ENCODE results near the gene ACER1. TPM values are rescaled to one million over a fixed set of nuclear protein-coding genes. Genes with fewer than 3 reads are reported as not detected.

Gene ACER1
- polyA plus RNA-seq, 1 donor (not counting 4 experiments of a cell fraction or from before 2014, with no cell fraction given), result 0.38 TPM

GRCh38 chr19:6340493-6341201 lies 7.2 kb upstream of the ACER1 start:
- Histone ChIP-seq H3K4me3 (ENCODE audit: control insufficient read depth in 2 of 3, extremely low read depth in 1 of 3, insufficient read depth in 2 of 3, low read depth in 1 of 3, low read length in 3 of 3) (no peak overlapping the region), H2AFZ (ENCODE audit: control insufficient read depth, low read length) (no peak overlapping the region), H4K20me1 (ENCODE audit: control insufficient read depth, extremely low read depth, insufficient read depth, low read length) (no peaks in the 10 kb centered on the region), H3K27ac (ENCODE audit: control insufficient read depth, insufficient read depth, low read length) (no peak overlapping the region), H3K79me2 (ENCODE audit: control insufficient read depth, insufficient read depth, low read length) (no peaks in the 10 kb centered on the region), H3K27me3 (ENCODE audit: control insufficient read depth, extremely low read depth, insufficient read depth, low read length) (no peaks in the 10 kb centered on the region), H3K9me1 (ENCODE audit: control insufficient read depth, extremely low read depth, insufficient read depth, low read length) (no peaks in the 10 kb centered on the region), H3K4me1 (ENCODE audit: control insufficient read depth, extremely low read depth, insufficient read depth, low read length) (no peaks in the 10 kb centered on the region), H3K4me2 (ENCODE audit: control insufficient read depth, extremely low read depth, insufficient read depth, low read depth, low read length) (no peak overlapping the region), H3K36me3 (ENCODE audit: control insufficient read depth in 2 of 2, extremely low read depth in 1 of 2, insufficient read depth in 2 of 2, low read length in 2 of 2) (no peaks in the 10 kb centered on the region), H3K9me3 (ENCODE audit: control insufficient read depth, low read depth, low read length) (no peaks in the 10 kb centered on the region), H3K9ac (ENCODE audit: control insufficient read depth, extremely low read depth, insufficient read depth, low read length) (no peak overlapping the region)
- DNase-seq (ENCODE audit: low read depth, low spot score) (no peak), FAIRE-seq (no peak)
- TF ChIP-seq EZH2 (IDR thresholded peaks at IDR 0.05; ENCODE audit: low read length), result no peak
- TF ChIP-seq, protein P1, sequence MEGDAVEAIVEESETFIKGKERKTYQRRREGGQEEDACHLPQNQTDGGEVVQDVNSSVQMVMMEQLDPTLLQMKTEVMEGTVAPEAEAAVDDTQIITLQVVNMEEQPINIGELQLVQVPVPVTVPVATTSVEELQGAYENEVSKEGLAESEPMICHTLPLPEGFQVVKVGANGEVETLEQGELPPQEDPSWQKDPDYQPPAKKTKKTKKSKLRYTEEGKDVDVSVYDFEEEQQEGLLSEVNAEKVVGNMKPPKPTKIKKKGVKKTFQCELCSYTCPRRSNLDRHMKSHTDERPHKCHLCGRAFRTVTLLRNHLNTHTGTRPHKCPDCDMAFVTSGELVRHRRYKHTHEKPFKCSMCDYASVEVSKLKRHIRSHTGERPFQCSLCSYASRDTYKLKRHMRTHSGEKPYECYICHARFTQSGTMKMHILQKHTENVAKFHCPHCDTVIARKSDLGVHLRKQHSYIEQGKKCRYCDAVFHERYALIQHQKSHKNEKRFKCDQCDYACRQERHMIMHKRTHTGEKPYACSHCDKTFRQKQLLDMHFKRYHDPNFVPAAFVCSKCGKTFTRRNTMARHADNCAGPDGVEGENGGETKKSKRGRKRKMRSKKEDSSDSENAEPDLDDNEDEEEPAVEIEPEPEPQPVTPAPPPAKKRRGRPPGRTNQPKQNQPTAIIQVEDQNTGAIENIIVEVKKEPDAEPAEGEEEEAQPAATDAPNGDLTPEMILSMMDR (optimal IDR thresholded peaks at IDR 0.05 in 1 of 3, IDR thresholded peaks at IDR 0.05 in 1 of 3, conservative IDR thresholded peaks at IDR 0.05 in 1 of 3; ENCODE audit: extremely low read depth in 1 of 3, insufficient read depth in 2 of 3, low read length in 3 of 3), result no peak
- dilution Hi-C loops (cut with MboI; ENCODE audit: extremely low pct_ligation_motif_present, low sequenced_read_pairs), result no loop called here

GRCh38 chr19:6334490-6335285 lies 1.3 kb upstream of the ACER1 start:
- H3K9ac ChIP-seq (ENCODE audit: control insufficient read depth, extremely low read depth, insufficient read depth, low read length), result no peak overlapping the region
- no peak overlapping the region for H3K4me2 ChIP-seq (ENCODE audit: control insufficient read depth, extremely low read depth, insufficient read depth, low read depth, low read length)
- H3K9me3 ChIP-seq (ENCODE audit: control insufficient read depth, low read depth, low read length), result no peaks in the 10 kb centered on the region
- no peak overlapping the region for H3K27ac ChIP-seq (ENCODE audit: control insufficient read depth, insufficient read depth, low read length)
- H3K79me2 ChIP-seq (ENCODE audit: control insufficient read depth, insufficient read depth, low read length), result no peaks in the 10 kb centered on the region
- no peak for TF ChIP-seq EZH2 (IDR thresholded peaks at IDR 0.05; ENCODE audit: low read length)
- TF ChIP-seq, protein P1 (optimal IDR thresholded peaks at IDR 0.05 in 1 of 3, IDR thresholded peaks at IDR 0.05 in 1 of 3, conservative IDR thresholded peaks at IDR 0.05 in 1 of 3; ENCODE audit: extremely low read depth in 1 of 3, insufficient read depth in 2 of 3, low read length in 3 of 3), result no peak
- H2AFZ ChIP-seq (ENCODE audit: control insufficient read depth, low read length), result no peak overlapping the region
- peaks cover 5% of the 10 kb centered on the region for H3K27me3 ChIP-seq (ENCODE audit: control insufficient read depth, extremely low read depth, insufficient read depth, low read length)
- dilution Hi-C loops (cut with MboI; ENCODE audit: extremely low pct_ligation_motif_present, low sequenced_read_pairs), result no loop called here
- H3K9me1 ChIP-seq (ENCODE audit: control insufficient read depth, extremely low read depth, insufficient read depth, low read length), result no peaks in the 10 kb centered on the region
- H3K4me3 ChIP-seq (ENCODE audit: control insufficient read depth in 2 of 3, extremely low read depth in 1 of 3, insufficient read depth in 2 of 3, low read depth in 1 of 3, low read length in 3 of 3), result no peak overlapping the region
- no peaks in the 10 kb centered on the region for H3K36me3 ChIP-seq (ENCODE audit: control insufficient read depth in 2 of 2, extremely low read depth in 1 of 2, insufficient read depth in 2 of 2, low read length in 2 of 2)
- no peak for DNase-seq (ENCODE audit: low read depth, low spot score)
- no peak for FAIRE-seq
- H4K20me1 ChIP-seq (ENCODE audit: control insufficient read depth, extremely low read depth, insufficient read depth, low read length), result no peaks in the 10 kb centered on the region
- H3K4me1 ChIP-seq (ENCODE audit: control insufficient read depth, extremely low read depth, insufficient read depth, low read length), result no peaks in the 10 kb centered on the region

All from keratinocyte (primary cell).